Activated CD4-positive, CD25-positive, alpha-beta regulatory T cell treated with anti-CD3 and anti-CD28 coated beads, Interleukin-2, amount 50 U/mL, for 16 hours (primary cell): ENCODE results near the gene IRF2.

Experiments used
- DNase-seq: peaks from one replicate; pipeline ENCODE4 v3.0.0-alpha.2; 2020; ENCODE audit warnings: low read depth, low spot score

The IRF2 gene

GRCh38 chr4:184432127-184432922, 42.0 kb downstream of the IRF2 start:
- no peak for DNase-seq

- DNase-seq = no peak
Observed at GRCh38 chr4:184430163-184430562, 44.2 kb downstream of the IRF2 start.

GRCh38 chr4:184428787-184429186, 45.6 kb downstream of the IRF2 start:
- no peak for DNase-seq

GRCh38 chr4:184427687-184428086, 46.7 kb downstream of the IRF2 start:
- no peak for DNase-seq

- no peak for DNase-seq
Observed at GRCh38 chr4:184427093-184427492, 47.3 kb downstream of the IRF2 start.

GRCh38 chr4:184424993-184425758, 49.2 kb downstream of the IRF2 start:
- no peak for DNase-seq

GRCh38 chr4:184424279-184424678, 50.1 kb downstream of the IRF2 start:
- DNase-seq = no peak

- no peak for DNase-seq
Observed at GRCh38 chr4:184423003-184423686, 51.2 kb downstream of the IRF2 start.

- DNase-seq = no peak
Observed at GRCh38 chr4:184422378-184422777, 52.0 kb downstream of the IRF2 start.

- no peak for DNase-seq
Observed at GRCh38 chr4:184421533-184422155, 52.7 kb downstream of the IRF2 start.

- no peak for DNase-seq
Observed at GRCh38 chr4:184420881-184421416, 53.4 kb downstream of the IRF2 start.

- DNase-seq = no peak
Observed at GRCh38 chr4:184420402-184420801, 53.9 kb downstream of the IRF2 start.

GRCh38 chr4:184419976-184420375, 54.4 kb downstream of the IRF2 start:
- DNase-seq = no peak

- DNase-seq = no peak
Observed at GRCh38 chr4:184417802-184418511, 56.4 kb downstream of the IRF2 start.

GRCh38 chr4:184416913-184417734, 57.2 kb downstream of the IRF2 start:
- DNase-seq = peak; percentile 19

- DNase-seq = no peak
Observed at GRCh38 chr4:184415071-184415470, 59.3 kb downstream of the IRF2 start.

- DNase-seq = no peak
Observed at GRCh38 chr4:184413261-184414046, 60.9 kb downstream of the IRF2 start.

GRCh38 chr4:184410748-184411147, 63.6 kb downstream of the IRF2 start:
- DNase-seq = no peak
